Neural cell (in vitro differentiated cells): Measurements from ENCODE around the gene GAMT. TPM values are rescaled to one million over a fixed set of nuclear protein-coding genes. Genes with fewer than 3 reads are reported as not detected.

Experiments used
- H2AFZ ChIP-seq: fragments of 200-600, 300-800 bp; sonication (generic), shearing (Covaris generic); 2 replicates; pipeline ENCODE4 v1.6.0; 2014; ENCODE audit warnings: low read depth, mild to moderate bottlenecking, antibody characterized with exemption, low read length, moderate library complexity
- H3F3A ChIP-seq: fragments of 200-600 bp; shearing (Covaris generic); 2 replicates; pipeline ENCODE4 v1.6.1; 2016; ENCODE audit warnings: mild to moderate bottlenecking, moderate library complexity, mixed read lengths, antibody characterized with exemption, low read length; ENCODE audit not compliant: insufficient read depth, poor library complexity, severe bottlenecking
- H3K27ac ChIP-seq: fragments of 200-600, 300-800 bp; sonication (generic), shearing (Covaris generic); 2 replicates; pipeline ENCODE4 v1.5.1; 2014; ENCODE audit warnings: mild to moderate bottlenecking, low read length, moderate library complexity
- H3K27me3 ChIP-seq: fragments of 300-800, 200-600 bp; sonication (generic), shearing (Covaris generic); 2 replicates; pipeline ENCODE4 v1.6.0; 2014; ENCODE audit warnings: mild to moderate bottlenecking, low read depth, low read length, moderate library complexity; ENCODE audit not compliant: insufficient read depth
- H3K36me3 ChIP-seq: fragments of 300-800, 200-600 bp; sonication (generic), shearing (Covaris generic); 2 replicates; pipeline ENCODE4 v1.5.1; 2014; ENCODE audit warnings: mild to moderate bottlenecking, antibody characterized with exemption, low read length, moderate library complexity; ENCODE audit not compliant: insufficient read depth
- H3K4me2 ChIP-seq: fragments of 300-800, 200-600 bp; sonication (generic), shearing (Covaris generic); 2 replicates; pipeline ENCODE4 v1.6.0; 2014; ENCODE audit warnings: mild to moderate bottlenecking, low read length
- H3K4me3 ChIP-seq: fragments of 300-800, 200-600 bp; sonication (generic), shearing (Covaris generic); 2 replicates; pipeline ENCODE4 v1.5.1; 2014; ENCODE audit warnings: mild to moderate bottlenecking, low read length, moderate library complexity
- H3K79me2 ChIP-seq: fragments of 200-600 bp; shearing (Covaris generic); replicated peaks from 2 replicates; pipeline ENCODE4 v1.6.0; 2014; ENCODE audit warnings: mild to moderate bottlenecking, low read length, moderate library complexity; ENCODE audit not compliant: insufficient read depth
- H3K9ac ChIP-seq: fragments of 300-800, 200-600 bp; sonication (generic), shearing (Covaris generic); 2 replicates; pipeline ENCODE4 v1.6.1; 2016; ENCODE audit warnings: mild to moderate bottlenecking, low read length, mixed read lengths
- H3K9me2 ChIP-seq: fragments of 200-600 bp; shearing (Covaris generic); 2 replicates; pipeline ENCODE4 v1.6.1; 2016; ENCODE audit warnings: mild to moderate bottlenecking, low read length, mixed read lengths; ENCODE audit not compliant: insufficient read depth
- H3K9me3 ChIP-seq: fragments of 200-600, 300-800 bp; sonication (generic), shearing (Covaris generic); 2 replicates; pipeline ENCODE4 v1.6.1; 2016; ENCODE audit warnings: mild to moderate bottlenecking, mixed run types, low read length, moderate library complexity, mixed read lengths
- H4K20me1 ChIP-seq: fragments of 200-600 bp; shearing (Covaris generic); 2 replicates; pipeline ENCODE4 v1.6.1; 2016; ENCODE audit warnings: mild to moderate bottlenecking, mixed run types; ENCODE audit not compliant: insufficient read depth
- CTCF ChIP-seq: fragments of 450-650 bp; IDR thresholded peaks from 2 replicates; pipeline ENCODE4 v1.5.1; 2014; ENCODE audit warnings: antibody characterized with exemption, mild to moderate bottlenecking, moderate library complexity; ENCODE audit not compliant: poor library complexity, severe bottlenecking
- EP300 ChIP-seq: fragments of 450-650 bp; conservative IDR thresholded peaks from 2 replicates; pipeline ENCODE4 v1.6.1; 2014; ENCODE audit warnings: antibody characterized with exemption, mild to moderate bottlenecking, moderate library complexity; ENCODE audit not compliant: poor library complexity, severe bottlenecking
- EZH2 ChIP-seq: fragments of 200-600, 300-800 bp; shearing (Covaris generic), sonication (generic); IDR thresholded peaks from 2 replicates; pipeline ENCODE4 v1.6.1; 2014; ENCODE audit warnings: antibody characterized with exemption, low read length, borderline replicate concordance, mild to moderate bottlenecking; ENCODE audit not compliant: insufficient read depth, poor library complexity, severe bottlenecking
- MXI1 ChIP-seq: fragments of 450-650 bp; conservative IDR thresholded peaks from 2 replicates; pipeline ENCODE4 v1.6.1; 2014; ENCODE audit warnings: antibody characterized with exemption, mild to moderate bottlenecking; ENCODE audit not compliant: poor library complexity, severe bottlenecking
- POLR2AphosphoS5 ChIP-seq: IDR thresholded peaks from 2 replicates; pipeline ENCODE4 v1.6.1; 2012
- RAD21 ChIP-seq: fragments of 450-650 bp; conservative IDR thresholded peaks from 2 replicates; pipeline ENCODE4 v1.6.1; 2014; ENCODE audit warnings: antibody characterized with exemption, mild to moderate bottlenecking, moderate library complexity
- REST ChIP-seq: IDR thresholded peaks from 2 replicates; pipeline ENCODE4 v1.6.1; 2012; ENCODE audit warnings: borderline replicate concordance
- SMC3 ChIP-seq: fragments of 450-650 bp; conservative IDR thresholded peaks from 2 replicates; pipeline ENCODE4 v1.6.1; 2014; ENCODE audit warnings: antibody characterized with exemption, mild to moderate bottlenecking, moderate library complexity; ENCODE audit not compliant: poor library complexity
- TAF1 ChIP-seq: IDR thresholded peaks from 2 replicates; pipeline ENCODE4 v1.6.1; 2012; ENCODE audit warnings: low read depth
- polyA plus RNA-seq: library from polyadenylated mRNA; depleted of rRNA; stranded (reverse); fragments of >200 nt; gene quantifications from 2 replicates; pipeline ENCODE4 v1.2.3, GENCODE V29; 2014

GAMT gene
- polyA plus RNA-seq, 1 donor from 2014 or later = 32.5 TPM

- H3K27me3 ChIP-seq = no peaks in the 10 kb centered on the region
- H3K36me3 ChIP-seq = no peaks in the 10 kb centered on the region
- H4K20me1 ChIP-seq = peaks cover 4% of the 10 kb centered on the region
Measured at GRCh38 chr19:1416014-1416841, 14.9 kb upstream of the GAMT start.

More at GRCh38 chr19:1416014-1416841, 14.9 kb upstream of the GAMT start:
- H3K4me2 ChIP-seq = no peak overlapping the region
- H3K79me2 ChIP-seq = peaks cover 59% of the 10 kb centered on the region
- H3K9me3 ChIP-seq = no peaks in the 10 kb centered on the region
- H3F3A ChIP-seq = no peaks in the 10 kb centered on the region
- no peak overlapping the region for H2AFZ ChIP-seq
- H3K9ac ChIP-seq = peak overlapping the region; percentile 9
- TF ChIP-seq REST (no peak), MXI1 (no peak), EZH2 (no peak), POLR2AphosphoS5 (no peak), CTCF (no peak), TAF1 (no peak), SMC3 (no peak), EP300 (no peak), RAD21 (no peak)
- H3K27ac ChIP-seq = no peak overlapping the region
- no peaks in the 10 kb centered on the region for H3K9me2 ChIP-seq
- peak overlapping the region; percentile 30 for H3K4me3 ChIP-seq
